Neural cell (in vitro differentiated cells): ENCODE data around the gene SEC24D. TPM values are rescaled to one million over a fixed set of nuclear protein-coding genes. Genes with fewer than 3 reads are reported as not detected.

Experiments
- H2AFZ ChIP-seq: fragments of 200-600, 300-800 bp; sonication (generic), shearing (Covaris generic); 2 replicates; pipeline ENCODE4 v1.6.0; 2014; ENCODE audit warnings: low read depth, mild to moderate bottlenecking, antibody characterized with exemption, low read length, moderate library complexity
- H3F3A ChIP-seq: fragments of 200-600 bp; shearing (Covaris generic); 2 replicates; pipeline ENCODE4 v1.6.1; 2016; ENCODE audit warnings: mild to moderate bottlenecking, moderate library complexity, mixed read lengths, antibody characterized with exemption, low read length; ENCODE audit not compliant: insufficient read depth, poor library complexity, severe bottlenecking
- H3K27ac ChIP-seq: fragments of 200-600, 300-800 bp; sonication (generic), shearing (Covaris generic); 2 replicates; pipeline ENCODE4 v1.5.1; 2014; ENCODE audit warnings: mild to moderate bottlenecking, low read length, moderate library complexity
- H3K27me3 ChIP-seq: fragments of 300-800, 200-600 bp; sonication (generic), shearing (Covaris generic); 2 replicates; pipeline ENCODE4 v1.6.0; 2014; ENCODE audit warnings: mild to moderate bottlenecking, low read depth, low read length, moderate library complexity; ENCODE audit not compliant: insufficient read depth
- H3K36me3 ChIP-seq: fragments of 300-800, 200-600 bp; sonication (generic), shearing (Covaris generic); 2 replicates; pipeline ENCODE4 v1.5.1; 2014; ENCODE audit warnings: mild to moderate bottlenecking, antibody characterized with exemption, low read length, moderate library complexity; ENCODE audit not compliant: insufficient read depth
- H3K4me2 ChIP-seq: fragments of 300-800, 200-600 bp; sonication (generic), shearing (Covaris generic); 2 replicates; pipeline ENCODE4 v1.6.0; 2014; ENCODE audit warnings: mild to moderate bottlenecking, low read length
- H3K4me3 ChIP-seq: fragments of 300-800, 200-600 bp; sonication (generic), shearing (Covaris generic); 2 replicates; pipeline ENCODE4 v1.5.1; 2014; ENCODE audit warnings: mild to moderate bottlenecking, low read length, moderate library complexity
- H3K79me2 ChIP-seq: fragments of 200-600 bp; shearing (Covaris generic); replicated peaks from 2 replicates; pipeline ENCODE4 v1.6.0; 2014; ENCODE audit warnings: mild to moderate bottlenecking, low read length, moderate library complexity; ENCODE audit not compliant: insufficient read depth
- H3K9ac ChIP-seq: fragments of 300-800, 200-600 bp; sonication (generic), shearing (Covaris generic); 2 replicates; pipeline ENCODE4 v1.6.1; 2016; ENCODE audit warnings: mild to moderate bottlenecking, low read length, mixed read lengths
- H3K9me2 ChIP-seq: fragments of 200-600 bp; shearing (Covaris generic); 2 replicates; pipeline ENCODE4 v1.6.1; 2016; ENCODE audit warnings: mild to moderate bottlenecking, low read length, mixed read lengths; ENCODE audit not compliant: insufficient read depth
- H3K9me3 ChIP-seq: fragments of 200-600, 300-800 bp; sonication (generic), shearing (Covaris generic); 2 replicates; pipeline ENCODE4 v1.6.1; 2016; ENCODE audit warnings: mild to moderate bottlenecking, mixed run types, low read length, moderate library complexity, mixed read lengths
- H4K20me1 ChIP-seq: fragments of 200-600 bp; shearing (Covaris generic); 2 replicates; pipeline ENCODE4 v1.6.1; 2016; ENCODE audit warnings: mild to moderate bottlenecking, mixed run types; ENCODE audit not compliant: insufficient read depth
- CTCF ChIP-seq: fragments of 450-650 bp; IDR thresholded peaks from 2 replicates; pipeline ENCODE4 v1.5.1; 2014; ENCODE audit warnings: antibody characterized with exemption, mild to moderate bottlenecking, moderate library complexity; ENCODE audit not compliant: poor library complexity, severe bottlenecking
- EP300 ChIP-seq: fragments of 450-650 bp; conservative IDR thresholded peaks from 2 replicates; pipeline ENCODE4 v1.6.1; 2014; ENCODE audit warnings: antibody characterized with exemption, mild to moderate bottlenecking, moderate library complexity; ENCODE audit not compliant: poor library complexity, severe bottlenecking
- EZH2 ChIP-seq: fragments of 200-600, 300-800 bp; shearing (Covaris generic), sonication (generic); IDR thresholded peaks from 2 replicates; pipeline ENCODE4 v1.6.1; 2014; ENCODE audit warnings: antibody characterized with exemption, low read length, borderline replicate concordance, mild to moderate bottlenecking; ENCODE audit not compliant: insufficient read depth, poor library complexity, severe bottlenecking
- MXI1 ChIP-seq: fragments of 450-650 bp; conservative IDR thresholded peaks from 2 replicates; pipeline ENCODE4 v1.6.1; 2014; ENCODE audit warnings: antibody characterized with exemption, mild to moderate bottlenecking; ENCODE audit not compliant: poor library complexity, severe bottlenecking
- POLR2AphosphoS5 ChIP-seq: IDR thresholded peaks from 2 replicates; pipeline ENCODE4 v1.6.1; 2012
- RAD21 ChIP-seq: fragments of 450-650 bp; conservative IDR thresholded peaks from 2 replicates; pipeline ENCODE4 v1.6.1; 2014; ENCODE audit warnings: antibody characterized with exemption, mild to moderate bottlenecking, moderate library complexity
- REST ChIP-seq: IDR thresholded peaks from 2 replicates; pipeline ENCODE4 v1.6.1; 2012; ENCODE audit warnings: borderline replicate concordance
- SMC3 ChIP-seq: fragments of 450-650 bp; conservative IDR thresholded peaks from 2 replicates; pipeline ENCODE4 v1.6.1; 2014; ENCODE audit warnings: antibody characterized with exemption, mild to moderate bottlenecking, moderate library complexity; ENCODE audit not compliant: poor library complexity
- TAF1 ChIP-seq: IDR thresholded peaks from 2 replicates; pipeline ENCODE4 v1.6.1; 2012; ENCODE audit warnings: low read depth
- polyA plus RNA-seq: library from polyadenylated mRNA; depleted of rRNA; stranded (reverse); fragments of >200 nt; gene quantifications from 2 replicates; pipeline ENCODE4 v1.2.3, GENCODE V29; 2014

The SEC24D gene
- polyA plus RNA-seq, 1 donor from 2014 or later = 7.8 TPM

- Histone ChIP-seq H3K36me3 (no peaks in the 10 kb centered on the region), H3K9ac (no peak overlapping the region), H3K27me3 (no peaks in the 10 kb centered on the region), H3K9me3 (no peaks in the 10 kb centered on the region), H3K27ac (no peak overlapping the region), H3K9me2 (no peaks in the 10 kb centered on the region), H2AFZ (no peak overlapping the region), H3K4me2 (no peak overlapping the region), H3F3A (no peaks in the 10 kb centered on the region), H3K4me3 (no peak overlapping the region), H3K79me2 (no peaks in the 10 kb centered on the region), H4K20me1 (no peaks in the 10 kb centered on the region)
- TF ChIP-seq POLR2AphosphoS5 (no peak), REST (no peak), CTCF (no peak), TAF1 (no peak)
Measured at GRCh38 chr4:118850488-118851173, 14.7 kb upstream of the SEC24D start.

- H3K27ac ChIP-seq = no peak overlapping the region
Measured at GRCh38 chr4:118849867-118850487, 14.1 kb upstream of the SEC24D start.

More at GRCh38 chr4:118849867-118850487, 14.1 kb upstream of the SEC24D start:
- no peaks in the 10 kb centered on the region for H4K20me1 ChIP-seq
- H3K4me2 ChIP-seq = no peak overlapping the region
- H3K27me3 ChIP-seq = no peaks in the 10 kb centered on the region
- no peak overlapping the region for H2AFZ ChIP-seq
- H3K9ac ChIP-seq = no peak overlapping the region
- H3K9me2 ChIP-seq = no peaks in the 10 kb centered on the region
- no peaks in the 10 kb centered on the region for H3K36me3 ChIP-seq
- H3F3A ChIP-seq = no peaks in the 10 kb centered on the region
- no peaks in the 10 kb centered on the region for H3K9me3 ChIP-seq
- H3K79me2 ChIP-seq = no peaks in the 10 kb centered on the region
- no peak overlapping the region for H3K4me3 ChIP-seq
- no peak for TF ChIP-seq TAF1
- TF ChIP-seq EP300 = no peak
- TF ChIP-seq CTCF = no peak
- TF ChIP-seq SMC3 = no peak
- no peak for TF ChIP-seq EZH2
- TF ChIP-seq MXI1 = no peak
- TF ChIP-seq POLR2AphosphoS5 = no peak
- TF ChIP-seq RAD21 = no peak
- TF ChIP-seq REST = no peak
